Measurements from ENCODE around the gene LLPH.

- TF ChIP-seq CTCF (IDR thresholded peaks at IDR 0.05), result no peak
- TF ChIP-seq ZFX (IDR thresholded peaks at IDR 0.05; ENCODE audit: borderline replicate concordance), result no peak
Observed at GRCh38 chr12:66118240-66118891, 12.2 kb downstream of the LLPH start.

All from 22Rv1 (cell line).